ENCODE measurements around the gene PI4KB.

The PI4KB gene

GRCh38 chr1:151287767-151288500 is 39.3 kb downstream of the PI4KB start:
- no peak overlapping the region for H3K27ac ChIP-seq
- no peak for TF ChIP-seq CTCF (conservative IDR thresholded peaks at IDR 0.05)
- no peak for TF ChIP-seq ZFX (IDR thresholded peaks at IDR 0.05)

GRCh38 chr1:151287341-151287699 is 39.9 kb downstream of the PI4KB start:
- TF ChIP-seq ZFX (IDR thresholded peaks at IDR 0.05) (no peak), CTCF (conservative IDR thresholded peaks at IDR 0.05) (no peak)
- no peak overlapping the region for H3K27ac ChIP-seq

- no peak for TF ChIP-seq CTCF (conservative IDR thresholded peaks at IDR 0.05)
- no peak for TF ChIP-seq ZFX (IDR thresholded peaks at IDR 0.05)
- H3K27ac ChIP-seq = no peak overlapping the region
Measured at GRCh38 chr1:151286619-151287340, 40.4 kb downstream of the PI4KB start.

- TF ChIP-seq ZFX (IDR thresholded peaks at IDR 0.05) (no peak), CTCF (conservative IDR thresholded peaks at IDR 0.05) (no peak)
- H3K27ac ChIP-seq = no peak overlapping the region
Measured at GRCh38 chr1:151284013-151284577, 43.1 kb downstream of the PI4KB start.

- TF ChIP-seq CTCF (conservative IDR thresholded peaks at IDR 0.05) = no peak
- TF ChIP-seq ZFX (IDR thresholded peaks at IDR 0.05) = peak; percentile 58; the same call in 1 of the 2 replicates
- peak overlapping the region; percentile 90 for H3K27ac ChIP-seq
Measured at GRCh38 chr1:151282883-151283725, 44.1 kb downstream of the PI4KB start.

GRCh38 chr1:151281969-151282882 is 45.0 kb downstream of the PI4KB start, which contains the start of gene ZNF687:
Gene ZNF687, plus strand, starts transcription at chr1:151282299. Its CDS starts 3,993 bp downstream, at chr1:151286292.
- H3K27ac ChIP-seq = peak within 1 kb of the TSS; percentile 90
- peak; percentile 72; the same call in 1 of the 2 replicates for TF ChIP-seq ZFX (IDR thresholded peaks at IDR 0.05)
- TF ChIP-seq CTCF (conservative IDR thresholded peaks at IDR 0.05) = no peak
